Suprapubic skin (tissue), 4 donors: ENCODE measurements around the gene AGBL1.

ENCODE experiments used
- EP300 ChIP-seq: sonication (generic); formaldehyde crosslinking; IDR thresholded peaks from one replicate; pipeline ENCODE4 v1.6.1; 2017; ENCODE audit warnings: antibody characterized with exemption
- POLR2AphosphoS5 ChIP-seq, 3 donors: sonication (generic); formaldehyde crosslinking; IDR thresholded peaks; one replicate each; pipeline ENCODE4 v1.6.1; 2017; ENCODE audit warnings: antibody characterized with exemption in 3 of 3
- TF ChIP-seq, protein P1 (sequence below), 2 donors: fragments of 200-600 bp in 1 of 2; fragments of 450-650 bp in 1 of 2; sonication (generic) in 1 of 2; IDR thresholded peaks; one replicate each; pipeline ENCODE4 v1.5.1; 2016 to 2019; ENCODE audit warnings: antibody characterized with exemption in 2 of 2, mild to moderate bottlenecking in 1 of 2, moderate library complexity in 1 of 2

DNA sequence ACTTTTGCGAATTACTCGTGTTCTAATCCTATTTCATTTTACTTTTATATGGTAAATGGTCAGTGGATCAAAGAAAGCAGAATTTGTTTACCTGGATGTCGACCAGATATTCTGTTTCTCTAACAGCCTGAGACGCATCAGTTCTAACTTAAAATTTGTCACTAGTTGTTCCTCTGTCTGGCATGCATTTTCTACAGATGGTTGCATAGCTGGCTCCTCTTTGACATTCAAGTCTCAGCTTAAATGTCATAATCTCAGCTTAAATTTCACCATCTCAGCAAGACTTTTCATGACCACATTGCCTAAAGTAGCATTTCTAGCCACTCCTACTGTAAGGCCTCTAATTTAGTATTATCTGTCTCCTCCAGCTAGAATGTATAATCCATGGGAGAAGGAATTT lies 609.3 kb downstream of the AGBL1 start:
- no peak for TF ChIP-seq POLR2AphosphoS5 (IDR thresholded peaks at IDR 0.05)
- TF ChIP-seq, protein P1, sequence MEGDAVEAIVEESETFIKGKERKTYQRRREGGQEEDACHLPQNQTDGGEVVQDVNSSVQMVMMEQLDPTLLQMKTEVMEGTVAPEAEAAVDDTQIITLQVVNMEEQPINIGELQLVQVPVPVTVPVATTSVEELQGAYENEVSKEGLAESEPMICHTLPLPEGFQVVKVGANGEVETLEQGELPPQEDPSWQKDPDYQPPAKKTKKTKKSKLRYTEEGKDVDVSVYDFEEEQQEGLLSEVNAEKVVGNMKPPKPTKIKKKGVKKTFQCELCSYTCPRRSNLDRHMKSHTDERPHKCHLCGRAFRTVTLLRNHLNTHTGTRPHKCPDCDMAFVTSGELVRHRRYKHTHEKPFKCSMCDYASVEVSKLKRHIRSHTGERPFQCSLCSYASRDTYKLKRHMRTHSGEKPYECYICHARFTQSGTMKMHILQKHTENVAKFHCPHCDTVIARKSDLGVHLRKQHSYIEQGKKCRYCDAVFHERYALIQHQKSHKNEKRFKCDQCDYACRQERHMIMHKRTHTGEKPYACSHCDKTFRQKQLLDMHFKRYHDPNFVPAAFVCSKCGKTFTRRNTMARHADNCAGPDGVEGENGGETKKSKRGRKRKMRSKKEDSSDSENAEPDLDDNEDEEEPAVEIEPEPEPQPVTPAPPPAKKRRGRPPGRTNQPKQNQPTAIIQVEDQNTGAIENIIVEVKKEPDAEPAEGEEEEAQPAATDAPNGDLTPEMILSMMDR (IDR thresholded peaks at IDR 0.05): no peak
- no peak for TF ChIP-seq EP300
